ENCODE results near the gene SNX9. TPM values are rescaled to one million over a fixed set of nuclear protein-coding genes. Genes with fewer than 3 reads are reported as not detected.

Gene SNX9
- total RNA-seq, 4 donors from 2014 or later = 13.7 to 57.2 (median 50.7) TPM

GRCh38 chr6:157906537-157907061 lies 83.6 kb downstream of the SNX9 start:
- no peak for TF ChIP-seq POLR2A (IDR thresholded peaks at IDR 0.05)
- TF ChIP-seq POLR2AphosphoS5 (IDR thresholded peaks at IDR 0.05) = no peak
- no peak for TF ChIP-seq CTCF (IDR thresholded peaks at IDR 0.05)
- TF ChIP-seq EP300 (IDR thresholded peaks at IDR 0.05; ENCODE audit: low read depth) = no peak
- no peak overlapping the region for H3K27ac ChIP-seq
- WGBS, 2 donors (ENCODE audit: low coverage in 1 of 2) = 91 to 93% methylated on average over 2 of the region's 2 CpGs
- in situ Hi-C loops (cut with MboI; ENCODE audit: low pct_ligation_motif_present in 1 of 4, low pct_unique_long_range_greater_than_20kb in 1 of 4, low sequenced_read_pairs in 3 of 4) (no loop called here), intact Hi-C loops (cut with DNase I; ENCODE audit: low total_unique reads) (no loop called here)
- no peaks in the 10 kb centered on the region for H3K9me3 ChIP-seq
- no peaks in the 10 kb centered on the region for H3K27me3 ChIP-seq
- H3K4me1 ChIP-seq = no peaks in the 10 kb centered on the region
- no peak for DNase-seq
- H3K4me3 ChIP-seq = no peak overlapping the region
- peaks cover 0 to 34% (median 17%) of the 10 kb centered on the region in 4 donors for H3K36me3 ChIP-seq

- Histone ChIP-seq H3K27ac (no peak overlapping the region), H3K4me1 (peaks cover 0 to 8% (median 3%) of the 10 kb centered on the region in 4 donors), H3K36me3 (peaks cover 0 to 27% (median 14%) of the 10 kb centered on the region in 4 donors), H3K4me3 (no peak overlapping the region), H3K9me3 (no peaks in the 10 kb centered on the region), H3K27me3 (no peaks in the 10 kb centered on the region)
- in situ Hi-C loops (cut with MboI; ENCODE audit: low pct_ligation_motif_present in 1 of 4, low pct_unique_long_range_greater_than_20kb in 1 of 4, low sequenced_read_pairs in 3 of 4) (no loop called here), intact Hi-C loops (cut with DNase I; ENCODE audit: low total_unique reads) (no loop called here)
- WGBS, 2 donors (ENCODE audit: low coverage in 1 of 2) = 75 to 80% methylated on average over 2 to 7 of the region's 7 CpGs
- TF ChIP-seq EP300 (IDR thresholded peaks at IDR 0.05; ENCODE audit: low read depth) (no peak), POLR2AphosphoS5 (IDR thresholded peaks at IDR 0.05) (no peak), CTCF (IDR thresholded peaks at IDR 0.05) (no peak), POLR2A (IDR thresholded peaks at IDR 0.05) (no peak)
- DNase-seq = no peak
Observed at GRCh38 chr6:157907651-157908050, 84.6 kb downstream of the SNX9 start.

- in situ Hi-C loops (cut with MboI; ENCODE audit: low pct_ligation_motif_present in 1 of 4, low pct_unique_long_range_greater_than_20kb in 1 of 4, low sequenced_read_pairs in 3 of 4) = no loop called here
- DNase-seq = no peak
Observed at GRCh38 chr6:157908369-157909281, 85.6 kb downstream of the SNX9 start.

More at GRCh38 chr6:157908369-157909281, 85.6 kb downstream of the SNX9 start:
- H3K9me3 ChIP-seq = no peaks in the 10 kb centered on the region
- peaks cover 0 to 26% (median 11%) of the 10 kb centered on the region in 4 donors for H3K36me3 ChIP-seq
- H3K27ac ChIP-seq = no peak overlapping the region
- H3K4me3 ChIP-seq = no peak overlapping the region
- peaks cover 0 to 8% (median 3%) of the 10 kb centered on the region in 4 donors for H3K4me1 ChIP-seq
- intact Hi-C loops (cut with DNase I; ENCODE audit: low total_unique reads) = no loop called here
- H3K27me3 ChIP-seq = no peaks in the 10 kb centered on the region
- TF ChIP-seq CTCF (IDR thresholded peaks at IDR 0.05) (no peak), EP300 (IDR thresholded peaks at IDR 0.05; ENCODE audit: low read depth) (no peak), POLR2A (IDR thresholded peaks at IDR 0.05) (no peak), POLR2AphosphoS5 (IDR thresholded peaks at IDR 0.05) (no peak)
- WGBS, 2 donors (ENCODE audit: low coverage in 1 of 2) = 57 to 88% methylated on average over 3 to 7 of the region's 7 CpGs

Measured in transverse colon (tissue), 4 donors.